GM21528 (cell line): ENCODE data around the gene SHROOM1.
A peak's percentile ranks its signal among the peaks of the same experiment; 100 is the strongest.
"Not testable (repeated sequence)": the region's sequence is repeated elsewhere in the genome, so short reads cannot be mapped to it uniquely, and the experiment has no call there.

Source experiments
- ATAC-seq: cut with Tn5 transposase; IDR thresholded peaks from one replicate; pipeline ENCODE4 v1.9.1; 2021; ENCODE audit warnings: mild to moderate bottlenecking, moderate library complexity; ENCODE audit not compliant: unreplicated experiment, low FRiP score

Gene SHROOM1, protein sequence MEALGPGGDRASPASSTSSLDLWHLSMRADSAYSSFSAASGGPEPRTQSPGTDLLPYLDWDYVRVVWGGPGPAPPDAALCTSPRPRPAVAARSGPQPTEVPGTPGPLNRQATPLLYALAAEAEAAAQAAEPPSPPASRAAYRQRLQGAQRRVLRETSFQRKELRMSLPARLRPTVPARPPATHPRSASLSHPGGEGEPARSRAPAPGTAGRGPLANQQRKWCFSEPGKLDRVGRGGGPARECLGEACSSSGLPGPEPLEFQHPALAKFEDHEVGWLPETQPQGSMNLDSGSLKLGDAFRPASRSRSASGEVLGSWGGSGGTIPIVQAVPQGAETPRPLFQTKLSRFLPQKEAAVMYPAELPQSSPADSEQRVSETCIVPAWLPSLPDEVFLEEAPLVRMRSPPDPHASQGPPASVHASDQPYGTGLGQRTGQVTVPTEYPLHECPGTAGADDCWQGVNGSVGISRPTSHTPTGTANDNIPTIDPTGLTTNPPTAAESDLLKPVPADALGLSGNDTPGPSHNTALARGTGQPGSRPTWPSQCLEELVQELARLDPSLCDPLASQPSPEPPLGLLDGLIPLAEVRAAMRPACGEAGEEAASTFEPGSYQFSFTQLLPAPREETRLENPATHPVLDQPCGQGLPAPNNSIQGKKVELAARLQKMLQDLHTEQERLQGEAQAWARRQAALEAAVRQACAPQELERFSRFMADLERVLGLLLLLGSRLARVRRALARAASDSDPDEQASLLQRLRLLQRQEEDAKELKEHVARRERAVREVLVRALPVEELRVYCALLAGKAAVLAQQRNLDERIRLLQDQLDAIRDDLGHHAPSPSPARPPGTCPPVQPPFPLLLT

GRCh38 chr5:132830436-132831094 lies at the start of gene SHROOM1:
SHROOM1 (minus strand) TSS chr5:132830647; CDS start chr5:132826140, 4,507 bp downstream.
- ATAC-seq, result peak; percentile 70

GRCh38 chr5:132877938-132878337 lies 47.5 kb upstream of the SHROOM1 start:
- ATAC-seq, result no peak

DNA sequence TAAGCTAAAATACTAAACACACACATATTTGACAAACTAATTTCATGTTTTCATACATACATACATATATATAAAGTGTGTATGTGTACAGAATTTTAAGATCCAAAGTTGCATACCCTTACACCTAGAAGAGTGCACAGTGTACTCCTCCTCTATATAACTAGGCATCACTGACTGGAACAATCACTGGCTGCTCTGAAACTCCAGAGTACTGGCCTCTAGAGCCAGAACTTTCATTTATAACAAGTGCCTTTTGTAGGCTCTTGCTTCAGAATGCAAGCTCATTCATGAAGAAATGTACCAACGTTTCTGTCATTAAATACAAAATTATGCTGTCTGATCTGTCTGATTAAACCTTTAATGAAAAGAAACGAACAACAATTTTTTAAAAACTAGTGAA lies 47.0 kb upstream of the SHROOM1 start:
- ATAC-seq, result no peak

GRCh38 chr5:132876020-132876759 lies 45.7 kb upstream of the SHROOM1 start:
- ATAC-seq, result no peak

DNA sequence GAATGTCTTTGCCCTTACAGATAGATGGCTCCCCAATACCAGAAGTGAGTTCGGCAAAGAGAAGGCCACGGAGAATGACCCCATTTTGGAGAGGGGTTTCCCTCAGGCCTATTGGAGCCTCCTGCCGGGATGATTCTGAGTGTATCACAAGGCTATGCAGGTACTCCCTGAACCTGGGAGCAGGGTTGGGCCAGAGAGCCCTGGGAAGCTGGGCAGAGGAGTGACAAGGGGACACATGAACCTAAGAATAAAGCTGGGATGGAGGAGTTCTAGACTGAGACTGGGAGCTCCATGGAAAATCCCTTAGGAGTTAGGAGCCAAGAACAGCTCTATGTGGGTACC lies 43.5 kb upstream of the SHROOM1 start:
- ATAC-seq, result no peak

- ATAC-seq, result no peak
Observed at GRCh38 chr5:132873119-132873929, 42.9 kb upstream of the SHROOM1 start, which contains the start of gene LEAP2. LEAP2 (plus strand) TSS chr5:132873668; CDS start chr5:132873695, 27 bp downstream.

DNA sequence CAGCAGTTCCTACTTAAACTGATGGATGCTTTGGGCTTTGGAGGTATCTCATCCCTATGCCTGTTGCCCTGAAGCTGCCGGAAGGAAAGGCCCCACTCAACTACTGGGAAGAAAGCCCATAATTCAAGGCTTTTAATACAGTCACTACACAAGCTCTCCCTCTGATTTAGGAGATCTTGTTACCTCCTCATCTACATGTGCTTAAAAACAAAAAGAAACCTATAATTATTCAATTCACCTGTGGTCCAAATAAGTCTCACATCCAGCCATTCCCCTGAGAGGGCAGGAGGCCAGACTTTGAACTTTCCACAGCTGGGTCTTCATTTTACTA lies 42.3 kb upstream of the SHROOM1 start:
- ATAC-seq, result no peak

DNA sequence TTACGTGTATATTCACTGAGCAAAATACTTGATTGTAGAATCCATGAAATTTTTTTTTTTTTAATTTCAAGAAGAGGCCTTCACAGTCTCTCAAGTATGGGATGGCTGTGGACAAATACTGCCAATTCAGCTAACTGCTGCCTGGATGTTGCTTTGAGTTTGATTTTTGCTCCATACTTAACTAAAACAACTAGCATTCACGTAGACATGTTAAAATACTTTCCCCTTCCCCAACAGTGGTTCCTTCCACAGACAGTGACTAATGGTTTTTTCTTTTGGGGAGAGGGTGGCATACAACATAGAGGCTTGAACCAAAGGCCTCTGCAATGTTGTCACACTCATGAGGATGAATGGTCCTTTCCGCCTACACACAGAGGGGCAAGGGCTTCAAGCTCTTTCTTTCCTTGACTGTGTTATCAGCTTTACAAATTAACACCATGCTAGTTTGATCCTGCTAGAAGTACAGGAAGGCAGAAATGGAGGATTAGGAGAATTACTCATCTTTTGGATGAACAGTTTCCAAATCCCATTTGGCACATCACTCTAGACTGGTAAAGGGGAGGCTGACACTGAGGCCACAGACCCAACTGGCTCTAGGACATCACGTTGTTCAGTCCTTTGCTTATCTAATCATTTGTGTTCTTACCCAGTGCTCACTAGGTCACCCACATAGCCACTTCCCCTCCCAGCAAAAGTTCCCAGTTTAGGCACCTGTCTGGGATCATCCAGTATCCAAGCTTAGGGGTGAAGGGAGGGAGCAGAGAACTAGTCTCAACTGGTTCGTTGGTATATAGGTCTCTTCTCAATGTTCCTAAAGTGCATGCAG lies 41.2 kb upstream of the SHROOM1 start:
- no peak for ATAC-seq

- no peak for ATAC-seq
Observed at GRCh38 chr5:132870801-132871200, 40.4 kb upstream of the SHROOM1 start.

- ATAC-seq, result no peak
Observed at GRCh38 chr5:132868754-132869153, 38.3 kb upstream of the SHROOM1 start.

DNA sequence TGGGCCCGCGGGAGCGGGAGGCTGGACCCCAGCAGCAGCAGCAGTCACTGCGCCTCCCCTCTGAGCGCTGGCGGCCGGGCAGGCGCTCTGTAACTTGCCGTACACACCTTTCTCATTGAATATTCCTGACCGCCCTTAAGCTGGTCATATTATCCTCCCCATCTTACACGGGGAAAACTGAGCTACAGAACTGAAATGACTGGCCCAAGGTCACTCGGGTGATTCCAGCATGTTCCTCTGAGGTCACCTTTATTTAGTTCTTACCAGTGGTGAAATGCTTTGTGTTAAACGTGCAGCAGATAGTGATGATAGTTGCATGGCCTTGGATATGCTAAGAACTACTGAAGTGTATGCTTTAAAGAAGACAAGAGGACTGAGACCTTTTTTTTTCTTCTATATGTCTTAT lies 36.6 kb upstream of the SHROOM1 start:
- ATAC-seq, result peak; percentile 26

DNA sequence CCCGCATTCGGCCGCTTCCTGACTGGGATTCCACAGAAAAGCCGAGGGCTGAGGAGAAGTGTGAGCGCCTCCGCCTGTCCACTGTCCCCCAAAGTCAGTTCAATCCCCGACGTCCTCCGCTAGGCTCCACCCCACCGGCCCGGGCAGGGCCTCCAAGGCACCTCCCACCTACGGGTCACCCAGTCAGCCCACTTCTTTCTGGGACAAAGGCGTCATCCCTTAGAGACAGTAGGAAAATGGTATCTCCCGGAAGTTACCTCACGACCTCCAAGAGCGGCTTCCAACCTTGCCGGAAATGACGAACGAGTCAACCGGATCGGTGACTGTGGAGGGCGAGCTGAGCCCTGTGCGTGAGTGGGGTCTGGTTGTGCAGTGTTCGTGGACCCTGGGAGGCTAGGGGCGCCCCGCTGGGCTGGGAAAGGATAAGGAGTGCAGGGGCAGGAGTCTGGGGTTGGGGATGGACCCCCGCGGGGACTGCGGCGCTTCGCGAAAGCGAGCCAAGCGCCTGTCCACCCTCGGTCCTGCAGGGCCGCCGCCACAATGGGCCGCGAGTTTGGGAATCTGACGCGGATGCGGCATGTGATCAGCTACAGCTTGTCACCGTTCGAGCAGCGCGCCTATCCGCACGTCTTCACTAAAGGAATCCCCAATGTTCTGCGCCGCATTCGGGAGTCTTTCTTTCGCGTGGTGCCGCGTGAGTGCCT lies 36.0 kb upstream of the SHROOM1 start, which contains the start of the genes GDF9 and UQCRQ:
TSS of gene GDF9 (minus strand) at position 128 of the 704 bp plus-strand sequence. CDS start 1,936 bp downstream, outside the sequence.
TSS of gene UQCRQ (plus strand) at position 301 of the 704 bp plus-strand sequence. CDS start at position 541, 240 bp downstream.
- peak; percentile 98 for ATAC-seq

DNA sequence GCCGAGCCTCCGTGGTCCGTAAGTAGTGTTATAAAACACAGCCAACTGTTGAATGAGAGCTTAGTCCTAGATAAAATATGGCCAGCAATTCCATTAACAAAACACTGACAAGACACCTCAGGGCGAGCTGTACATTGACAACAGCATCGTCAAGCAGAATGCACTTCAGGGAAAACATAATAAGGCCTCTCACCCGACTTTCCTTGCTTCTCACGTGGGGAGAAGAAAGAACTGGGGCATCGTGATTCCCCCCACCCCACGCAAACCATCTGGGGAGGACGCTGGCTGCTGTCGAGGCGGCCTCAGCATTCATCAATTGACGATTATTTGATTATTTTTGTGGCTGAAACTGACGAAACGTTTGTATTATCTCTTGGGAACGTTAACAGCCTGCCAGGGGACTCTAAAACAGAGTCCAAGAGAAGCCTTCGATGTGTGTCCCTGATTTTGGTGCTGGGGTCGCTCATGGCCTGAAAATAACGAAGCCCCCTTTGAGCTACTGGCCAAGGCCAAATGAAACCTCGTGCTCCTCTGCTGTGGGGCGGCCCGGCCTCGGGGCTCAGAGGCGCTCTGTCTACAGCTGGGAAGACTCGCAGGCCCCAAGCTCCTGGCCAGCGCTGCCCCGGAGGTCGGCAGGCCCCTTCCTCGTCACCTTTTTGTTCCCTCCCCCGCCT lies 35.4 kb upstream of the SHROOM1 start:
- ATAC-seq, result peak; percentile 38

DNA sequence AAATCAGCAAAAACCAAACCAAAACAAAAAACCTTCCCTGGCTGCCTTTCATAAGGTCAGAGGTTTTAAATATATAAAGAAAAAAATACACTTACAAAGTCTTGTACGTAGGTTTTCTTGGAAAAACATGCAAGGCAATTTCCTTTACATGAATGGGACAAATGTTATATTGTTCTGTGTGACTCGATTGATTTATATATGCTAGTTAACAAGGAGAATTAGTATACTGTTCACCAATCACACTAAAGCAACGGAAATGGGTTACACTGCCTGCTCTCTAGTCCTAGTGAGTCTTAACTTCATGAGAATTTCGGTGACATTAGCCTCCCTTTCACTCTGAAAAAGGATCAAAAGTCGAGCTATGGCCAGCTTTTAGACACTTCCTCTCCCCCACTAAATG lies 30.3 kb upstream of the SHROOM1 start:
- no peak for ATAC-seq

GRCh38 chr5:132859889-132860437 lies 29.5 kb upstream of the SHROOM1 start:
- no peak for ATAC-seq

DNA sequence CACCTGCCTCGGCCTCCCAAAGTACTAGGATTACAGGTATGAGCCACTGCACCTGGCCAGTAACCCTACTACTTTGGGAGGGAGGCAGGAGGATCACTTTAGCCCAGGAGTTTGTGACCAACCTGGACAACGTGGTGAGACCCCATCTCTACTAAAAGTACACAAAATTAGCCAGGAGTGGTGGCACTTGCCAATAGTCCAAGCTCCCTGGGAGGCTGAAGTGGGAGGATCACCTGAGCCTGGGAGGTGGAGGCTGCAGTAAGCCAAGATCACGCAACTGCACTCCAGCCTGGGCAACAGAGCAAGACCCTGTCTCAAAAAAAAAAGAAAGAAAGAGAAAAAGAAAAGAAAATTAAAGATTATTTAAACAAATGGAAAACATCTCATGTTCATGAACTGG lies 25.6 kb upstream of the SHROOM1 start:
- no peak for ATAC-seq

DNA sequence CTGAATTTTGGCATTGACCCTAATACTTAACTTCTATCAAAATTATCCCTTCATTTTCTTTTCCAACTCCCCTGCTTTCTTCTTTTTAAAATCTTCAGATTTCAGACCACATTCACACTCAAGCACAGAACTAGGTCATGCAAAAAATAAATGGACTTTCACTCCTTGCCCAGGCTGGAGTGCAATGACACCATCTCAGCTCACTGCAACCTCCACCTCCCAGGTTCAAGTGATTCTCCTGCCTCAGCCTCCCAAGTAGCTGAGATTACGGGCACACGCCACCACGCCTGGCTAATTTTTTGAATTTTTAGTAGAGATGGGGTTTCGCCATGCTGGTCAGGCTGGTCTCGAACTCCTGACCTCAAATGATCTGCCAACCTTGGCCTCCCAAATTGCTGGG lies 24.5 kb upstream of the SHROOM1 start:
- not testable (repeated sequence) for ATAC-seq
